IMR-90 (cell line): ENCODE results near the gene SOD1. TPM values are rescaled to one million over a fixed set of nuclear protein-coding genes. Genes with fewer than 3 reads are reported as not detected.

Source experiments
- ATAC-seq: fragments of 200-7000 bp; cut with Tn5 transposase; 2 replicates; pipeline ENCODE4 v1.9.1; 2020; ENCODE audit warnings: low read depth, mild to moderate bottlenecking, moderate library complexity
- BruUV-seq: library from RNA; stranded (reverse); fragments of 400-500 nt; replicated peaks from 2 replicates; lab custom pipeline; 2021; lab: Mats Ljungman, UMichigan
- CTCF ChIA-PET: fragments of 300-600 bp; formaldehyde crosslinking; extraction: SDS; loops from one replicate; lab custom pipeline; 2021; ENCODE audit warnings: antibody characterized with exemption; lab: Yijun Ruan, JAX
- POLR2A ChIA-PET: fragments of 300-600 bp; sonication (Branson Sonifier 250); formaldehyde crosslinking; loops from one replicate; lab custom pipeline; 2022; ENCODE audit warnings: antibody characterized with exemption; ENCODE audit not compliant: unreplicated experiment; lab: Charles Lee
- DNase-seq: peaks from one replicate; pipeline ENCODE4 v3.0.0; 2013
- H2AFZ ChIP-seq: replicated peaks from 2 replicates; pipeline ENCODE3; 2013; ENCODE audit warnings: low read length, mild to moderate bottlenecking; ENCODE audit not compliant: poor library complexity
- H2AK5ac ChIP-seq: 2 replicates; pipeline ENCODE4 v1.6.1; 2013; ENCODE audit warnings: low read depth, low read length, inconsistent platforms
- H2AK9ac ChIP-seq: replicated peaks from 2 replicates; pipeline ENCODE3; 2013; ENCODE audit warnings: mild to moderate bottlenecking, low read depth, low read length, moderate library complexity; ENCODE audit not compliant: poor library complexity
- H2BK120ac ChIP-seq: 2 replicates; pipeline ENCODE4 v1.6.1; 2013; ENCODE audit warnings: low read depth, low read length, inconsistent platforms
- H2BK15ac ChIP-seq: 3 replicates; pipeline ENCODE4 v1.6.1; 2013; ENCODE audit warnings: low read depth, low read length, inconsistent platforms
- H2BK20ac ChIP-seq: 2 replicates; pipeline ENCODE4 v1.6.1; 2013; ENCODE audit warnings: low read depth, mild to moderate bottlenecking, inconsistent platforms, low read length, moderate library complexity
- H2BK5ac ChIP-seq: 2 replicates; pipeline ENCODE4 v1.6.1; 2013; ENCODE audit warnings: mild to moderate bottlenecking, low read depth, low read length, inconsistent platforms; ENCODE audit not compliant: poor library complexity, severe bottlenecking
- H3K14ac ChIP-seq: replicated peaks from 2 replicates; pipeline ENCODE4 v1.6.1; 2013; ENCODE audit warnings: low read depth, low read length, inconsistent platforms
- H3K18ac ChIP-seq: 2 replicates; pipeline ENCODE4 v1.6.1; 2013; ENCODE audit warnings: low read depth, low read length, control low read depth
- H3K23ac ChIP-seq: 2 replicates; pipeline ENCODE4 v1.6.1; 2013; ENCODE audit warnings: low read depth, low read length, inconsistent platforms
- H3K27ac ChIP-seq: 2 replicates; pipeline ENCODE4 v1.5.1; 2013; ENCODE audit warnings: mild to moderate bottlenecking, control low read depth, low read length; ENCODE audit not compliant: insufficient read depth
- H3K27me3 ChIP-seq: 2 replicates; pipeline ENCODE4 v1.6.1; 2013; ENCODE audit warnings: low read length; ENCODE audit not compliant: control insufficient read depth, insufficient read depth
- H3K36me3 ChIP-seq: 2 replicates; pipeline ENCODE4 v1.6.1; 2013; ENCODE audit warnings: low read length, mixed read lengths; ENCODE audit not compliant: control insufficient read depth, insufficient read depth
- H3K4ac ChIP-seq: 2 replicates; pipeline ENCODE4 v1.6.1; 2013; ENCODE audit warnings: low read depth, low read length, inconsistent platforms
- H3K4me1 ChIP-seq: 2 replicates; pipeline ENCODE4 v1.6.1; 2013; ENCODE audit warnings: low read length, mixed read lengths; ENCODE audit not compliant: control insufficient read depth, insufficient read depth
- H3K4me2 ChIP-seq: 2 replicates; pipeline ENCODE4 v1.6.1; 2013; ENCODE audit warnings: low read depth, mild to moderate bottlenecking, control low read depth, low read length, moderate library complexity
- H3K4me3 ChIP-seq: 2 replicates; pipeline ENCODE4 v1.5.1; 2013; ENCODE audit warnings: low read depth, mild to moderate bottlenecking, control low read depth, low read length, moderate library complexity; ENCODE audit not compliant: insufficient read depth
- H3K56ac ChIP-seq: 2 replicates; pipeline ENCODE4 v1.6.1; 2013; ENCODE audit warnings: low read length, inconsistent platforms; ENCODE audit not compliant: insufficient read depth; ENCODE audit errors: extremely low read depth
- H3K79me1 ChIP-seq, 2 experiments: 2 replicates each; pipeline ENCODE4 v1.6.1; 2013; ENCODE audit warnings: low read length in 2 of 2, inconsistent platforms in 1 of 2, low read depth in 1 of 2
- H3K9ac ChIP-seq: 2 replicates; pipeline ENCODE4 v1.6.1; 2013; ENCODE audit warnings: low read depth, low read length, control low read depth
- H3K9me1 ChIP-seq: 2 replicates; pipeline ENCODE4 v1.6.1; 2013; ENCODE audit warnings: low read length, inconsistent platforms; ENCODE audit not compliant: insufficient read depth
- H3K9me3 ChIP-seq: 2 replicates; pipeline ENCODE4 v1.6.1; 2013; ENCODE audit warnings: low read length; ENCODE audit not compliant: control insufficient read depth, insufficient read depth
- H4K20me1 ChIP-seq: 2 replicates; pipeline ENCODE4 v1.6.1; 2013; ENCODE audit warnings: low read length, inconsistent platforms; ENCODE audit not compliant: insufficient read depth
- H4K5ac ChIP-seq: 2 replicates; pipeline ENCODE4 v1.6.1; 2013; ENCODE audit warnings: mild to moderate bottlenecking, low read depth, low read length, control low read depth
- H4K8ac ChIP-seq, 2 experiments: 2 replicates each; pipeline ENCODE4 v1.6.1; 2013; ENCODE audit warnings: low read depth in 2 of 2, low read length in 2 of 2, control low read depth in 1 of 2, inconsistent platforms in 1 of 2
- H4K91ac ChIP-seq: 2 replicates; pipeline ENCODE4 v1.6.1; 2013; ENCODE audit warnings: low read depth, low read length, inconsistent platforms; ENCODE audit not compliant: insufficient read depth
- BHLHE40 ChIP-seq: fragments of 150-350 bp; IDR thresholded peaks from 2 replicates; pipeline ENCODE4 v1.6.1; 2016; ENCODE audit warnings: mild to moderate bottlenecking, low read depth, low read length
- ELK1 ChIP-seq: fragments of 150-350 bp; IDR thresholded peaks from 2 replicates; pipeline ENCODE4 v1.6.1; 2016; ENCODE audit warnings: low read depth, mild to moderate bottlenecking, low read length, moderate library complexity, borderline replicate concordance
- MAFK ChIP-seq: IDR thresholded peaks from 2 replicates; pipeline ENCODE4 v1.6.1; 2012; ENCODE audit warnings: low read depth, low read length, improper control_type of control experiment
- MAZ ChIP-seq: IDR thresholded peaks from 2 replicates; pipeline ENCODE4 v1.6.1; 2012; ENCODE audit warnings: low read depth, mild to moderate bottlenecking, low read length, improper control_type of control experiment, moderate library complexity, borderline replicate concordance
- MXI1 ChIP-seq: IDR thresholded peaks from 2 replicates; pipeline ENCODE4 v1.6.1; 2012; ENCODE audit warnings: low read depth, mild to moderate bottlenecking, low read length, moderate library complexity, borderline replicate concordance
- NFE2L2 ChIP-seq: fragments of 150-350 bp; IDR thresholded peaks from 2 replicates; pipeline ENCODE4 v1.6.1; 2016; ENCODE audit warnings: low read depth, mild to moderate bottlenecking, low read length
- RAD21 ChIP-seq: IDR thresholded peaks from 2 replicates; pipeline ENCODE4 v1.6.1; 2012; ENCODE audit warnings: low read length, improper control_type of control experiment
- RFX5 ChIP-seq: IDR thresholded peaks from 2 replicates; pipeline ENCODE4 v1.8.0; 2012; ENCODE audit warnings: low read depth, mild to moderate bottlenecking, low read length, moderate library complexity
- SMC3 ChIP-seq: fragments of 150-350 bp; IDR thresholded peaks from 2 replicates; pipeline ENCODE4 v1.6.1; 2016; ENCODE audit warnings: low read depth, mild to moderate bottlenecking, antibody characterized with exemption, low read length, moderate library complexity
- USF2 ChIP-seq: fragments of 150-350 bp; IDR thresholded peaks from 2 replicates; pipeline ENCODE4 v1.6.1; 2017; ENCODE audit warnings: mild to moderate bottlenecking, antibody characterized with exemption, low read length, low read depth
- WGBS, 2 experiments: methylation state at CpG; one replicate each; pipeline versions ENCODE4 v1.1.5 to v1.1.7; 2013; ENCODE audit warnings: missing lambda C conversion rate in 2 of 2; ENCODE audit not compliant: insufficient read length in 1 of 2; ENCODE audit errors: extremely low coverage in 2 of 2; 5-methylcytosine and 5-hydroxymethylcytosine counted together
- dilution Hi-C: fragments of 300-500 bp; cut with HindIII; formaldehyde crosslinking; loops from one replicate; pipeline ENCODE4 v1.14.3; 2018; ENCODE audit warnings: low sequenced_read_pairs; ENCODE audit not compliant: unreplicated experiment
- in situ Hi-C: fragments of 300-500 bp; cut with MboI; formaldehyde crosslinking; loops from 3 replicates; pipeline ENCODE4 v1.14.3; 2019; ENCODE audit warnings: low sequenced_read_pairs, inconsistent platforms, mixed read lengths
- intact Hi-C: fragments of 100-400 bp; cut with micrococcal nuclease; formaldehyde crosslinking; loops from 2 replicates; pipeline ENCODE4 v1.10.0; 2022
- polyA plus RNA-seq, 3 experiments: library from polyadenylated mRNA; depleted of rRNA; stranded (reverse); fragments of >200 nt; gene quantifications; 2 replicates each; pipeline ENCODE4 v1.2.3, GENCODE V29; 2012; ENCODE audit warnings: low replicate concordance in 1 of 3
- total RNA-seq: library from RNA; depleted of rRNA; stranded (reverse); fragments of >200 nt; gene quantifications from 2 replicates; pipeline ENCODE4 v1.2.3, GENCODE V29; 2012
- TF ChIP-seq, protein P1 (sequence below): conservative IDR thresholded peaks from 2 replicates; pipeline ENCODE4 v1.5.1; 2012; ENCODE audit warnings: mild to moderate bottlenecking, low read depth, low read length, improper control_type of control experiment

SOD1 gene
- total and polyA plus RNA-seq, 2 of the 4 experiments (the other 2 are of a cell fraction) = 312 to 392 TPM

DNA sequence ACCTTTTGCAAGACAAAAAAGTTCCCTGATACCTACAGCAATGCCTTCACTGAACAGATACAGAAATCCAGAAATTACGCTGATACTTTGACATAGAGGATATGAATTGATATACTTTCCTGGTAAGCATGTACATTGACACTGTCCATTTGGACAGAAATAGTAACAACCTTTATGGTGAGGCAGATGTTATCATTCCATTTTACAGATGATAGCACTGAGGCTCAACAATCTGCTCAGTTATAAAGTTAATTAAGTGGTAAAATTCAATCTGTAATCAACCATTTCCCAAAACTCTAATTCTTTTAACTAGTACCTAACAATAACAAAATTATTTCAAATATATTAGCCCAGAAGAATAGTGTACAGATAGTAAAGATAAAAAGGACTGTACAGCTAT is 51.8 kb downstream of the SOD1 start:
- CTCF ChIA-PET = no interaction called here
- peak overlapping the region; percentile 90 for H2BK5ac ChIP-seq
- H4K20me1 ChIP-seq = peaks cover 62% of the 10 kb centered on the region
- WGBS, 2 experiments = no CpG with 5 or more reads among the region's 1 CpG
- no peaks in the 10 kb centered on the region for H3K36me3 ChIP-seq
- H3K4me2 ChIP-seq = peak overlapping the region; percentile 47; the same call in 1 of the 2 replicates
- intact Hi-C loops (no loop called here), in situ Hi-C loops (no loop called here), dilution Hi-C loops (no loop called here)
- peak overlapping the region; percentile 72; the same call in 1 of the 2 replicates for H4K5ac ChIP-seq
- H3K27ac ChIP-seq = no peak overlapping the region; the same call in 1 of the 2 replicates
- peak overlapping the region in 1 of 2 experiments; percentile 21; a peak in 2 of 4 replicates for H4K8ac ChIP-seq
- peaks cover 6 to 35% of the 10 kb centered on the region in 2 experiments; a peak in 3 of 4 replicates for H3K79me1 ChIP-seq
- H2BK120ac ChIP-seq = 0 out of 2 replicates have a peak overlapping the region, but pooled peaks have one; percentile 26
- H2AK5ac ChIP-seq = no peak overlapping the region
- no peaks in the 10 kb centered on the region for H3K9me3 ChIP-seq
- DNase-seq (no peak), ATAC-seq (no peak)
- H3K14ac ChIP-seq = no peak overlapping the region; the same call in 1 of the 2 replicates
- no peak overlapping the region for H2BK15ac ChIP-seq
- H3K9ac ChIP-seq = no peak overlapping the region
- no peak overlapping the region for H4K91ac ChIP-seq
- no peak overlapping the region for H2AFZ ChIP-seq
- peak overlapping the region; percentile 38; the same call in 1 of the 2 replicates for H3K4ac ChIP-seq
- POLR2A ChIA-PET = no interaction called here
- H2AK9ac ChIP-seq = no peak overlapping the region
- H3K4me1 ChIP-seq = peaks cover 12% of the 10 kb centered on the region
- H3K18ac ChIP-seq = peak overlapping the region; percentile 65; the same call in 1 of the 2 replicates
- no peak overlapping the region for H3K4me3 ChIP-seq
- no peaks in the 10 kb centered on the region; the same call in 1 of the 2 replicates for H3K9me1 ChIP-seq
- H3K23ac ChIP-seq = peak overlapping the region; percentile 50; the same call in 1 of the 2 replicates
- no peaks in the 10 kb centered on the region for H3K27me3 ChIP-seq
- TF ChIP-seq ELK1 (no peak), USF2 (no peak), SMC3 (no peak), NFE2L2 (no peak), MXI1 (no peak), RAD21 (no peak), MAZ (no peak), MAFK (no peak), BHLHE40 (no peak), RFX5 (no peak)
- TF ChIP-seq, protein P1, sequence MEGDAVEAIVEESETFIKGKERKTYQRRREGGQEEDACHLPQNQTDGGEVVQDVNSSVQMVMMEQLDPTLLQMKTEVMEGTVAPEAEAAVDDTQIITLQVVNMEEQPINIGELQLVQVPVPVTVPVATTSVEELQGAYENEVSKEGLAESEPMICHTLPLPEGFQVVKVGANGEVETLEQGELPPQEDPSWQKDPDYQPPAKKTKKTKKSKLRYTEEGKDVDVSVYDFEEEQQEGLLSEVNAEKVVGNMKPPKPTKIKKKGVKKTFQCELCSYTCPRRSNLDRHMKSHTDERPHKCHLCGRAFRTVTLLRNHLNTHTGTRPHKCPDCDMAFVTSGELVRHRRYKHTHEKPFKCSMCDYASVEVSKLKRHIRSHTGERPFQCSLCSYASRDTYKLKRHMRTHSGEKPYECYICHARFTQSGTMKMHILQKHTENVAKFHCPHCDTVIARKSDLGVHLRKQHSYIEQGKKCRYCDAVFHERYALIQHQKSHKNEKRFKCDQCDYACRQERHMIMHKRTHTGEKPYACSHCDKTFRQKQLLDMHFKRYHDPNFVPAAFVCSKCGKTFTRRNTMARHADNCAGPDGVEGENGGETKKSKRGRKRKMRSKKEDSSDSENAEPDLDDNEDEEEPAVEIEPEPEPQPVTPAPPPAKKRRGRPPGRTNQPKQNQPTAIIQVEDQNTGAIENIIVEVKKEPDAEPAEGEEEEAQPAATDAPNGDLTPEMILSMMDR = no peak
- no TSS peak for BruUV-seq
- H2BK20ac ChIP-seq = peak overlapping the region; percentile 41; the same call in 1 of the 2 replicates
- no peak overlapping the region for H3K56ac ChIP-seq
